HUDEP-2 (cell line): ENCODE results near the gene PPIB.
A peak's percentile ranks its signal among the peaks of the same experiment; 100 is the strongest.

Experiments
- DNase-seq, 76 experiments: peaks; one replicate each; lab custom pipeline; 2025; ENCODE audit not compliant: unreplicated experiment in 76 of 76; lab: John Stamatoyannopoulos, UW

PPIB gene

DNA sequence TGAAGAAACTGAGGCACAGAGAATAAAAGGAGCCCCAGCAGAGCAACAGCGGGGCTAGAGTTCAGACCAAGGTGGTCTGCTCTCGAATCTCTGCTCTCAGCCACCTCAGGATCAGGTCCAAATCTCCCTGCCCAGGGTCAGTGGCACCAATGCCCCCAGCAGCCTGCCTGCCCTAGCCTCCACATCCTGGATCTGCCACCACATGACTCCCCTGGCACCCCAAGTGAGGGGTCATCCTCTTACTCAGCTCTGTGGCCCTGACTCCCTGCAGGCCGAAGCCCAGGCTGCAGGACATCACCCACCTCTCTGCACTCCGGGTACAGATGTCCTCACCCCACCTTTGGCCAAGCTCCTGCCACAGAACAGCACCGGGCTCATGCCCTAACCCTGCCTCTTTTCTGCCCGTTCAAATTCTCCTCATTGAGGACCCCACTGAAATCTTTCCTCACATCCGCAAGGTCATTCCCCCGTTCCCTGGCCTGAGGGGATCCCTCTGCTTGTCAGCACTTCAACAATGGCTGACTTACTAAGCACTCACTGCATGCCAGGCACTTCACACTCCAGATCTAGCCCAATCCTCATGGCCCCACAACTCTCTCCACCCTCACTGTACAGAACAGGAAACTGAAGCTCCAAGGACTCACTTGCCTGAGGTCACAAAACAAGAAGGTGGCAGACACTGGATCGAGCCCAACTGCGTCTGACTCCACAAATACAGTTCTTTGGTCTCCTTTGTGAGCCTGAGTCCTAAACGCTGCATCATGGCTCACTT, 4.3 kb downstream of the PPIB start:
- DNase-seq = no peak

DNA sequence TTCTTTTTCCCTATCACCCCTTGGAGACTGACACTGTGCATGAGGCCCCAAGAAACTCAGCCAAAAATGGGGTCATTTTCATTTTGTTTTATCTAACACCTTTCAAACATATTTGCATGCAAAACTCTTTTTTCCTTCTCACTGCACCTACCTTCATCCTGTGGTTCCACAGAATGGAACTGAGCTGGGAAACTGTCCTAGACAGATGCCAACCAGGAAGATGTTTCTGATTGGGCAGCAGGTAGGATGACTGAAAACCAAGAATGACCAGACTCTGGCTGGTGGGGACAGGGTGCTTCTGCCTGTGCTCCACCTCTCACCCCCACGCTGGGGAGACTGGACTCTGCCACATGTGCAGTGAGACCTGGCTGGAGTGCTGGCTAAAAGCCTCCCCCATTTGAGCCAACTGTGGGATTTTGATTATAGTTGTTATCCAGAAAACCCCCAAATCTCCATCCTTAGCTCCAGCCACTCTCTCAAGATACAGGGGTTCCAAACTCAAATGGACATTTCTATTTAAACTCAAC, 5.2 kb downstream of the PPIB start:
- DNase-seq = no peak

DNA sequence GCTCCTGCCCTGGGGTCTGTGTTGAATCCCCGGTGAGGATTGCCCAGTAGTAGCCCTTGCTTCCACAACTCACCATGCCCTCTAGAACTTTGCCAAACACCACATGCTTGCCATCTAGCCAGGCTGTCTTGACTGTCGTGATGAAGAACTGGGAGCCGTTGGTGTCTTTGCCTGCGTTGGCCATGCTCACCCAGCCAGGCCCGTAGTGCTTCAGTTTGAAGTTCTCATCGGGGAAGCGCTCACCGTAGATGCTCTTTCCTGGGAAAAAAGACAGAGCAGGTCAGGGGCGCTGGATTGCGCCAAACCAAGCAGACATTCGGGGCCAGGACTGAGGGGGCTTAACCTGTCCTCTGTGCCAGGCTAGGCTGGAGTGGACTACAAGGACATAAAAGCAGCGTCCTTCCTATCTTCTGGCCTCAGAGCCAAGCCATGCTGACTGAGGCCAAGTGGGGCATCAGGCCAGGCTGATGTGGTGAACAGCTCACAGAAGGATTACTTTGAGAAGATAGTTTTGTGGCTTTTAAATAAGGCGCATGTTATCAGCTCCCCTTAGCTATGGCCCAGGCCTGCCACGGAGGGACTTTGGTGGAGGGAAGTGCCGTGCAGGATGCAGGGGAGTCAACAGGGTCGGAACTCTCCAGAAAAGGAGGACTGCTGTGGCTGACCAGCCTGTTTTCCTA, 6.0 kb downstream of the PPIB start:
- DNase-seq = peak in 5 of 76 experiments; percentile 7 to 39 (median 25)

DNA sequence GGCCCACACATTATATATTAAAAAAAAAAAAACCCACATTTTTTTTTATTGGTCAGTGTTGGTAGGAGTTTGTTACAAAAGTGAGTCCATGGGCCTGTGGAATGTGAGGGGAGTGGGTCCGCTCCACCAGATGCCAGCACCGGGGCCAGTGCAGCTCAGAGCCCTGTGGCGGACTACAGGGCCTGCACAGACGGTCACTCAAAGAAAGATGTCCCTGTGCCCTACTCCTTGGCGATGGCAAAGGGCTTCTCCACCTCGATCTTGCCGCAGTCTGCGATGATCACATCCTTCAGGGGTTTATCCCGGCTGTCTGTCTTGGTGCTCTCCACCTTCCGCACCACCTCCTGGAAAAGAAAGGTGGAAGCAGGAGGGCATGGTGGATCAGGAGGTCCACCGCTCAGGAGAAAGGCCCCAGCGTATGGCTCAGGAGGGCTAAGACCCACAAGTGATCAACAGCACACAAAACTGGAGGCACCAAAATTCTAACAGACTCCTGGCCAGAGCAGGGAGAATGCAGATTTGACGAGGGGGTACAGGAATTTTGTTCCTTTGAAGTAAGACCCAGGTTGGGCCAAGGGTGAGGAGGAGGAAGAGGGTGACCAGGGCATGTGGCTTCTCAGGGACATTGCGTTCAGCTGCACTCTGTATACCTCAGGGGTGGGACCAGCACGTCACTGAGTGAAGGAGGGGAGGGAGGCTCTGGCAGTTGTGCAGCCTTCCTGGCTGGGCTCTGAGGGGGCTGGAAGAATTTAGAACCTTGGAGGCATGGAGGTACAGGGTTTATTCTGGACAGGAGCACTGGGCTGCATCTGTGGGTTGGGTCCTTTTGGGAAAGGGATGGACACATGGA, 6.8 kb downstream of the PPIB start:
- DNase-seq = no peak

DNA sequence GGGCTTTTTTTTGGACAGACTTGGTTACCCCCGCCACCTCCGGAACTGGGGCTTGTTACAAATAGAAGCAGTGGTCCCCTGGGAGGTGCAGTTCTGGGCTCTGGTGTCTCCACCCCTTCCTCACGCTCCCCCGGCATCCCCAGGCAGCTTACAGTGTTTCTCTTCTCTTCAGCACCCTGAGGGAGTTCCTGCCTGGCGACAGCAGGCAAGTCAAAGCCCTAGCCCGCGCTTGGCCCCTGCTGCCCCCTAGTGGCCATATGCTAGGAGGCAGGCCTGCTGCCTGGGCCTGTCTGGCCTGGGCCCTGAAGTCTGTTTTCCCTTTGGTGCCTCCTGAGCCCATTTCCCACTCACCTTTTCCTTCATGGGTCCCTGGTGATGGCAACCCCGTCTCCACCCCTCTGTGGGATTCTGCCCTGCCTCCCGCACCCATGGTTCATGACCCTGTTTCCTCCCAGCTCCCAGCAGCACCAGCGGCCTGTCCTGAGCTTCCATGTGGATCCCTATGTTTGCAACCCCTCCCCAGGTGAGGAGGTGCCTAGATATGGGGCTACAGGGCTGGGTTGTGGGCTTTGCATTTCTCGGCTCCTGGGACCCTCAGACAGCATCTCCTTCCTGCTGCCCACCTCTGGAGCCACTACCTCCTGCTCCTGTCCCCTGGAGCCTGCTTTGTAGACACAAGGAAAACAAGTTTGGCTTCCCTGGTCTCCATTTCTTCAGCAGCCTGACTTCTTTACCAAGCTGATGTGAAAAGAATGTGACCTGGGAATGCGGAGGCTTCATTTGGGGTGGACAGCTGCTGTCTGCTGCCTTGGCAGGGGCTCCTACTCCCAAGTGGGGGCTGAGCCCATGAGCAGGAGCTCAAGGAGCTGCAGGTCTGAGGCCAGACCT, 9.1 kb downstream of the PPIB start:
- peak in 74 of 76 experiments; percentile 28 to 94 (median 82) for DNase-seq

DNA sequence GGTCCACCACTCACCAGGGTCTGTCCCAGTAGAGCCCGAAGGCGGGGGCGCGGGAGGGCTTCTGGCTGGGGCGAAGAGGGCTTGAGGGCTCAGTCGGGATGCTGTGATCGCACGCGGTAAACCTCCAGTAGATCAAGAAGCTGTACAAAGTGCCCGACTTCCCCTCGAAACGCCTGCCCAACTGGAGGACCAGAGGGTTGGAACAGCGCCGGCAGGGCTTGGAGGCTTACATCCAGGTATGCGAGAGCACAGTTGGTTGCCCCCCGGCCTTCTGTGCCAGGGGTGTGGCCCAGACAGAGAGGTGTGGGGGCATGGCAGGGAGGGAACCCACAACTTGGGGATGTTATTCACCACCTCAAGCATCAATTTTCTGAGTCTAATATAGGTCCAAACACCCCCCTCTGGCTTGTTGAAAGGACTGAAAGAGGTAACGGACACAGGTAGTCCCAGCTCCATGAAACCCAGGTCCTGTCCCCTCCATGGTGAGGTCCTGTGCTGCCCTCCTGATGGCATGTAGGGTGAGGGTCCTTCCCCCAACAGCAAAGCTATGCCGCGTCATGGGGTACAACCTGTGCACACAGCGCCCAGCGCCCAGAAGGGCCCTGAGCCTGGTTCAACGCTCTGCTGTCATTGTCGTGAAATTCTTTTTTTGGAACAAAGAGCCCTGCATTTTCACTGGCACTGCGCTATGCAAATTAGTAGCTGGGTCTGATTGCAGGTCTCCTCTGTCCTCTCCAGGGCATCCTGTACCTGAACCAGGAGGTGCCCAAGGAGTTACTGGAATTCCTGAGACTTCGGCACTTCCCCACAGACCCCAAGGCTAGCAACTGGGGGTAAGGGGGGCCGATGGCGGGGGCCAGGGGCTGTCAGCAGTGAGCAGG, 10.1 kb downstream of the PPIB start:
- DNase-seq = peak in 2 of 76 experiments; percentile 27 to 35

DNA sequence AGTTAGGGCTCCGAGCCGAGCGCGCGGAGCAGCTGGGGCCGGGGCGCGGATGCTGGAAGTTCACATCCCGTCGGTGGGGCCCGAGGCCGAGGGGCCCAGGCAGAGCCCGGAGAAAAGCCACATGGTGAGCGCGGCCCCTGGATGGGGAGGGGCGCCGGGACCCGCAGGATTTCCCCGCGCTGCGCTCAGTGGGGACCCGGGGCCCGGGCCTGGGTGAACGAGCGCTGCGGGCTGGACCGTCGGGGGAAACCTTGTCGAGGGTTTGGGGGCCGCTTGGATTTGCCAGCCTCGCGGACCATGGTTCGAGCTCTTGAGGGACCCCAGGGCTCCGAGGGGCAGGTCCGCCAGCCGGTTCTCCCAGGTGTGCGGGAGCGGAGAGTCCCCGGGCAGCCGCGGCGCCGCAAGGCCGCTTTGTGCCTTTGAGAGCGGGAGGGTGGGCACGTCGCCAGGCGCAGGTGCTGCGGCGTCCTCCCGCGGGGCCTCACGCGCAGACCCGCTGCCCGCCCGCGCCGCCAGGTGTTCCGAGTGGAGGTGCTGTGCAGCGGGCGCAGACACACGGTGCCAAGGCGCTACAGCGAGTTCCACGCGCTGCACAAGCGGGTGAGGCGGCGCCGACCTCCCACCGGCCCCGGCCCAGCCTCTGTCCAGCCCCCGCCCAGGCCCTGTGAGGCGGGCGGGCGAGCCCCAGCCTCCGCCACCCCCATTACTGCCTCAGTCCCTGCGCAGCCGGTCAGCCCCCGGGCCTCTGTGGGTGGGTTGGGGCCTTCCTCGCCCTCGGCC, 10.9 kb downstream of the PPIB start, which contains the start of gene SNX22:
SNX22 (plus strand) TSS at position 5 of the 780 bp plus-strand sequence; CDS start at position 50, 45 bp downstream.
- DNase-seq = peak in 4 of 76 experiments; percentile 27 to 62 (median 52)

DNA sequence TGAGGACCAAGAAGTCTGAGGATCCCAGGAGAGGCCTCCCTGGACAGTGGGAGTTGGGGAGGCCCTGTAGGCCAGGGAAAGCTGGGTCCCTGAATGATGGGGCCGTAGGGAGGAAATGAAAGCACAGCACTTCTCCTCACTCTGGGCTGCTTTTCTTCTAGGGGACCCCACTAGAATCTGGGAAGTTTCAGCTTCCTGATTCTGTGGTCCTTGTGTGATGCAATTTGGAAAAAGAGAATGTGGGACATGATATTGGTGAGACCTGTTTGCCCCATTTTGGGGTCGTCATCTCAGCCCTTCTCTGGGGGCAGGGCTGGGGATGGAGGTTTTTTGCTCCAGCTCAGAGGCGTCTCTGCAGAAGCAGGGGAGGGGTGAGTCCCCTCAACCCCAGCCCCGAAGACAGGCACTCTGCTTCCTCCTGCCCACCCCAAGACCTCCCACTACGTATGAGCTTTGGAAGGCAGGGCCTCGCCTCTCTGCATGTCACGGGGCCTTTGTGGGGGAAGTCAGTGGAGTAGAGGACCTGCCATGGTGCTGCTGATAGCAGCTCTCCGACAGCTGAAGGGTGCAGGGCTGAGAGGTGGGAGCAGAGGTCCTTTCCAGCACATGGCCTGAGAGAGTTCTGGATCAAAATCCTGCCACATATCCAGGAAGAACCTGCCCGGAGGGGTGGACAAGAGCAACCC, 12.8 kb downstream of the PPIB start:
- peak in 7 of 76 experiments; percentile 13 to 37 (median 16) for DNase-seq

DNA sequence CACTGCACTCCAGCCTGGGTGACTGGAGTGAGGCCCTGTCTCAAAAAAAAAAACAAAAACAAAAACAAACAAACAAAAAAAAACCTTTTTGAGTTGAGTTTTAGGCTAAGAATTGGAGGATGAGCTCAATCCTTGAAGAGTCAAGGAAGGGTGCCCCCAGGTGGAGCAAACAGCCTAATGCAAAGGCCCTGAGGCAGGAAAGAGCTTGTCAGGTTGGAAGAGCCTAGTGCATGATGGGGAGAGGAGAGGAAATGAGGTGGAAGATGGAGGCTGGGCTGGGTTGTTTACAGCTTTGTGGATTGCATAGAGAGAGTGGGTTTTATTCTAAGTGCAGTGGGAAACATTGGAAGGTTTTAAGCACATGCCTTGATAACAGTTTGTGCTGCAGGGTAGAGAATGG, 13.4 kb downstream of the PPIB start:
- peak in 49 of 76 experiments; percentile 14 to 66 (median 39) for DNase-seq

DNA sequence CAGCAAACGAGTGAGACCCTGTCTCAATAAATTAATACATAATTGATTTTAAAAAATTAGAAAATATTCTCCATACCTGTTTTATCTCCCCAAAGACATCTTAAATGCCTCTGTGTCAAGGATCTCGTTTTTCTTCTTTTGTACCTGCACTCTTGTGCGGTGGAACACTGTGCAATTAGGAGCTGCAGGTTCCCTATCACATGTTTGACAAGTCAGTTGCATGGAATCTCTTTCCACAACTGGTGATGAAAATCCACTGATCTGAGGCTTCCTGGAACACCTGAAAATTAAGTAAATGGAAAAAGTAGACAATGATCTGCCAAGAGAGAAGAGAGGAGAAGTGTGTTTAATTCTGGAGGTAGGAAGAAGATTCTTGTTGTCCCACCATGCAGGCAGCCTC, 14.2 kb downstream of the PPIB start:
- DNase-seq = no peak

DNA sequence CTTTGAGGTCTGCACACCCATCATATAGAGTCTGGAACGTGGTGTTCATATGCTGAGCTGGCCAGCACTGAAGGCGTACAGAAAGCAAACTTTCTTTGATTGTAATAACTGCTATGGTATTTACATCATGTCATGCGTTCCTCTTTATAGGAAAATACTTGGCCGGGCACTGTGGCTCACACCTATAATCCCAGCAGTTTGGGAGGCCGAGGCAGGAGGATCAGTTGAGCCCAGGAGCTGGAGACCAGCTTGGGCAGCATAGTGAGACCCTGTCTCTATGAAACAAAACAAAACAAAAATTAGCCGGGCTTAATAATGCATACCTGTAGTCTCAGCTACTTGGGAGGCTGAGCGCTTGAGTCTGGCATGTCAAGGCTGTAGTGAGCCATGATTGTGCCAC, 14.7 kb downstream of the PPIB start:
- DNase-seq = no peak

DNA sequence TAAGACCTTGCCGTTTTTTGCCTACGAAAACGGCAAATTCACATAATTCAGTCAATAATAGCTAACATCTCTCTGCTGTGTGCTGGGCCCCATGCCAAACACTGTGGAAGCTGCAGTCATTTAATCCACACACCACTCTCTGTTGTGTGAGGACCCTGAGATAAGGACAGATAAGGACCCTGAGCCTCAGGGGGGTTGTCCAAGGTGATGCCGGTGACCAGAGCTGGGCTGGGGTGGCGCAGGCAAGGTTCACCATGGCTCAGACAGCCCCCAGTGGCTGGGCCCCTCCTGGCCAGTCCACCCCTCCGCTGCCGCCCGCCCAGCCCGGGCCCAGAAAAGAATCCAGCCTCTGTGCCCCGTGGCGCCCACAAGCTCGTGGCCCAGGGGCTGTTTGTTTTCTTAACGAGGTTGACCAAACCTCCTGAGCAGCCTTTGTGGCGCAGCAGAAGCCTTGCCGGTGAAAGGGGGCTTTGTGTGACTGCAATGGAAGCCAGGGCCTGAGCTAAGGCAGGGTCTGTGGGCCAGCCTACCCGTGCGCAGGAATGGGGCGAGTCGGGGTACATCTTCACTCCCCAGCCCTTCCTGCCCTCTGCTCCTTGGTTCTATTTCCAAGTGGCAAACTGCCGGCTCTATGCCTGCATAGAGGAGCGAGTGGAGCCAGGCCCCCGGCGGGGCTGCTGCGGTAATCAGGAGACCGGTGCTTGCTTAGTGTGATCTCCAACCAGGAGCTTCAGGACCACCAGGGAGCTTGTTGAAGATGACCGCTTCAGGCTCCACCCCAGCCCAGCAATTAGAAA, 15.7 kb downstream of the PPIB start:
- DNase-seq = peak in 70 of 76 experiments; percentile 18 to 80 (median 56)

DNA sequence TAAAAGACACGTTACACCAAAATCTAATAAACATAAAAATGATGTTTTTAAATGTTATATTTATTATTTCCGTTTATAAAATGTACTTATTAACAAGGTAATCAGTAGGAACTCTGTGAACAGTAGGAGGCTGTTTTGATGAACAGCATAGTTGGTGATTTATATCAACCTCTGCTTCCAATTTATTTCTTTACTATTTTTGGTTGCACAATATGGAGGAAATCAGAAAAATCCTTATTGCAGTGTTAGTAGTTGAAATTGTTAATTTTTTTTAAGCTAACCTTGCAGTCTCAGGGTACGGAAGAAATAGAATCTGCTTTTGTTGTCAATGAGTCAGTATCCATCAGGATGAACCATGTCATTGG, 16.3 kb downstream of the PPIB start:
- DNase-seq = no peak

DNA sequence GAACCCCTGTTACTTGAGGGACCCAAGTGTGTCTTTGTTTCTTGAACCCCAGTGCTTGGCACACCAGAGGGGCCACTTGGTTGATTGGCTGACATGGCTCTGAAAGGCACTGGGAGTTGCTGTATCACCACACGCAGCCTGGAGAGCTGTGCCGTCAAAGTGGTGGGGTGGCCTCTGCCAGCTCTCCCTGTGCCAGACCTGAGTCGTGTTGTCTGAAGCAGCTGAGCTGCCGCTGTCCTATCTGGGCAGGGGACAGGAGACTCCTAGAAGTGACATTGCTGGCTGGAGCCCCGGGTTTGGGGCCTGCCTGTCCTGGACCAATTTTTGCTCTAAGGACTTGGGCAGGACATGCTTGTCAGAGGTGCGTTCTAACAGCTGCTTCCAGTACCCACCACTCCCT, 16.8 kb downstream of the PPIB start:
- DNase-seq = peak in 3 of 76 experiments; percentile 11 to 18 (median 17)

DNA sequence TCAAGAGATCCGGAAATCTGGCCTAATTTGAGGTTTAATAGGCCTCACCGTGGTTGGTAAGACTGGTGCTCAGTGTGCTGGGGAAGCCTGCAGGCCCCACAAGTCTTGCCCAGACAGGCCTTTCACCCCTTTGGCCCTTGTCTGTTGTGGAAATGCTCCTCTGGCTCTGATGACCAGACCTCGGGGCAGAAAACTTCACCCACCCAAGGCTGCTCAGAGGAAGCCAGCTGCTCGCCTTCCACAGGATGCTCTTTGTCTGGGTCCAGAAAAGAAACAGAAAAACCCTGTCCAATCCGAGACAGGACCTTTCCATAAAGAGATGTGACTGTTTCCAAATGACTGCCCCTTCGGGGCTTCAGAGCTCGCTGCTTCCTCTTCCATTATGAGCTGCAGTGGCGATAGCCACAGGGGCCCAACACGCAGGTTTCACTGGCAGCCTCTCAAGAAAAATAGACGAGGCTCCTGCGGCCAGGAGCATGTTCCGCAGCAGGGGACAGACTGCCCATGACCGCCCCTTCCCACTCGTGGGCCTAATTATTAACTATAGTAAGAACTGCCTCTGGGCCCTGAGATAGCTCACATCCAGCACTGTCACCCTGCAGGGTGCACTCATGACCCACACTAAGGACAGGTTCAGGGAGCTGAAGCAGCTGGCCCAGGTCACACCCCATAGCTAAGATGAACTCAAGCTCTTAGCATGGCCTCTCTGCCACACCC, 18.1 kb downstream of the PPIB start:
- DNase-seq = peak in 4 of 76 experiments; percentile 17 to 23 (median 20)

DNA sequence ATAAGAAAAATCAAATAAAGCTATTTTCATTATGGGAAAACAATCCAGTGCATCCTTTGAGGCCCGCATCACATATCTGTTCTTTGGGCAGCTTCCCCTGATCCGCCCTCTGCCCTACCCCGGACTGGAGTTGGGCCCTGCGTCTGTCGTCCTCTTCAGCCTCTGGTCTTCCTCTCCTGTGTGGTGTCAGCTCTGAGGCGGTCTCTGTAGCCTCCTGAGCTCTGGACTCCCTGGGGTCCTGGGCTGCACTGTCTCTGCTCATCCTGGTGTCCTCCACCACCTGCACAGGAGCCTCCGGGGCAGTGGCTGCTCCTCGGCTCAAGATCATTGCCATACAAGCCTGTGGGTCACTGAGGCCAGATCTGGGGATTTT, 18.6 kb downstream of the PPIB start:
- no peak for DNase-seq
